PC-3 (cell line): ENCODE measurements around the gene IL6ST. TPM values are rescaled to one million over a fixed set of nuclear protein-coding genes. Genes with fewer than 3 reads are reported as not detected.
A peak's percentile ranks its signal among the peaks of the same experiment; 100 is the strongest.

Experiments
- ATAC-seq: fragments of 200-7000 bp; cut with Tn5 transposase; 2 replicates; pipeline ENCODE4 v1.9.1; 2020; ENCODE audit warnings: mild to moderate bottlenecking, moderate library complexity
- BruUV-seq: library from RNA; stranded (reverse); fragments of 400-500 nt; replicated peaks from 2 replicates; lab custom pipeline; 2021; lab: Mats Ljungman, UMichigan
- CTCF ChIA-PET: fragments of 300-600 bp; sonication (Branson Sonifier 250); formaldehyde crosslinking; loops from one replicate; lab custom pipeline; 2022; ENCODE audit warnings: antibody characterized with exemption; lab: Charles Lee
- POLR2A ChIA-PET: fragments of 300-600 bp; sonication (Branson Sonifier 250); formaldehyde crosslinking; loops from one replicate; lab custom pipeline; 2022; ENCODE audit warnings: antibody characterized with exemption; ENCODE audit not compliant: unreplicated experiment; lab: Charles Lee
- DNase-seq: peaks from one replicate; pipeline ENCODE4 v3.0.0-alpha.2; 2015
- H2AFZ ChIP-seq: fragments of 300-600 bp; sonication (generic); 2 replicates; pipeline ENCODE4 v1.6.0; 2016; ENCODE audit warnings: antibody characterized with exemption, low read length
- H3F3A ChIP-seq: fragments of 300-600 bp; sonication (generic); one replicate; pipeline ENCODE4 v1.6.0; 2017; ENCODE audit warnings: antibody characterized with exemption, low read length, control low read depth, mild to moderate bottlenecking; ENCODE audit not compliant: unreplicated experiment
- H3K27ac ChIP-seq: fragments of 300-600 bp; sonication (generic); 2 replicates; pipeline ENCODE4 v1.5.1; 2016; ENCODE audit warnings: mild to moderate bottlenecking, low read length
- H3K27me3 ChIP-seq: fragments of 300-600 bp; sonication (generic); 2 replicates; pipeline ENCODE4 v1.6.1; 2016; ENCODE audit warnings: low read length, mixed read lengths
- H3K36me3 ChIP-seq: fragments of 300-600 bp; sonication (generic); 2 replicates; pipeline ENCODE4 v1.6.1; 2016; ENCODE audit warnings: low read depth, mixed run types, low read length, mixed read lengths
- H3K4me1 ChIP-seq: fragments of 300-600 bp; sonication (generic); 2 replicates; pipeline ENCODE4 v1.5.1; 2016; ENCODE audit warnings: low read length; ENCODE audit not compliant: insufficient read depth
- H3K4me2 ChIP-seq: fragments of 300-600 bp; sonication (generic); 2 replicates; pipeline ENCODE4 v1.6.0; 2016; ENCODE audit warnings: low read length
- H3K4me3 ChIP-seq: fragments of 300-600 bp; sonication (generic); 2 replicates; pipeline ENCODE4 v1.5.1; 2016; ENCODE audit warnings: mild to moderate bottlenecking, low read length, mixed read lengths
- H3K79me2 ChIP-seq: fragments of 300-600 bp; sonication (generic); 2 replicates; pipeline ENCODE4 v1.6.1; 2017; ENCODE audit warnings: low read length, mixed read lengths
- H3K9ac ChIP-seq: fragments of 300-600 bp; sonication (generic); 2 replicates; pipeline ENCODE4 v1.6.0; 2016; ENCODE audit warnings: mild to moderate bottlenecking, low read length
- H3K9me2 ChIP-seq: fragments of 300-600 bp; sonication (generic); replicated peaks from 2 replicates; pipeline ENCODE4 v1.6.1; 2016; ENCODE audit warnings: mixed run types, low read length, mixed read lengths
- H3K9me3 ChIP-seq: fragments of 300-600 bp; sonication (generic); 2 replicates; pipeline ENCODE4 v1.6.1; 2016; ENCODE audit warnings: low read length, mixed read lengths
- H4K20me1 ChIP-seq: fragments of 300-600 bp; sonication (generic); 2 replicates; pipeline ENCODE4 v1.6.1; 2016; ENCODE audit warnings: low read length, mixed read lengths
- CTCF ChIP-seq: fragments of 300-600 bp; sonication (generic); conservative IDR thresholded peaks from 2 replicates; pipeline ENCODE4 v1.5.1; 2017; ENCODE audit warnings: antibody characterized with exemption, low read depth, mild to moderate bottlenecking, low read length
- EZH2 ChIP-seq: fragments of 300-600 bp; sonication (generic); IDR thresholded peaks from one replicate; pipeline ENCODE4 v1.6.1; 2017; ENCODE audit warnings: antibody characterized with exemption, mild to moderate bottlenecking, low read length; ENCODE audit not compliant: unreplicated experiment
- EZH2phosphoT487 ChIP-seq: fragments of 300-600 bp; sonication (generic); IDR thresholded peaks from 2 replicates; pipeline ENCODE4 v1.6.1; 2018; ENCODE audit warnings: mild to moderate bottlenecking, antibody characterized with exemption, low read length, borderline replicate concordance
- intact Hi-C: fragments of 100-400 bp; cut with micrococcal nuclease; formaldehyde crosslinking; loops from 2 replicates; pipeline ENCODE4 v1.9.0; 2023
- total RNA-seq: library from RNA; depleted of rRNA; stranded (reverse); fragments of >200 nt; gene quantifications from 2 replicates; pipeline ENCODE4 v1.2.3, GENCODE V29; 2014

Gene IL6ST
- total RNA-seq, 1 experiment from 2014 or later: 28.0 TPM

- Histone ChIP-seq H3K4me3 (no peak overlapping the region), H3K36me3 (no peaks in the 10 kb centered on the region; the same call in 1 of the 2 replicates), H3K79me2 (no peaks in the 10 kb centered on the region), H3K9ac (no peak overlapping the region), H3K4me2 (no peak overlapping the region), H3K9me3 (no peaks in the 10 kb centered on the region), H4K20me1 (no peaks in the 10 kb centered on the region), H2AFZ (no peak overlapping the region), H3K27ac (no peak overlapping the region), H3F3A (no peaks in the 10 kb centered on the region), H3K4me1 (no peaks in the 10 kb centered on the region), H3K9me2 (no peaks in the 10 kb centered on the region), H3K27me3 (no peaks in the 10 kb centered on the region)
- ATAC-seq (peak; percentile 77), DNase-seq (peak; percentile 72)
- ChIA-PET POLR2A (no interaction called here), CTCF (interaction anchor here (0.5 to 1.3 kb wide), 17 partner anchors 11 to 897 kb away, joined by 3 to 16 read pairs (median 7); no protein-coding TSS in a partner anchor)
- no peak for TF ChIP-seq EZH2
- no peak for TF ChIP-seq EZH2phosphoT487
- TF ChIP-seq CTCF: peak; percentile 88
- intact Hi-C loops: loop anchor here (1.0 kb wide), 1 partner anchor 265 kb away; no protein-coding TSS in a partner anchor
- no TSS peak for BruUV-seq
Measured at GRCh38 chr5:55936100-55936693, 58.6 kb downstream of the IL6ST start.

- Histone ChIP-seq H3K4me1 (no peaks in the 10 kb centered on the region), H3K4me2 (no peak overlapping the region), H3F3A (no peaks in the 10 kb centered on the region), H3K9me2 (no peaks in the 10 kb centered on the region), H3K27me3 (no peaks in the 10 kb centered on the region), H3K4me3 (no peak overlapping the region), H3K9ac (no peak overlapping the region), H3K79me2 (no peaks in the 10 kb centered on the region), H2AFZ (no peak overlapping the region), H3K27ac (no peak overlapping the region), H3K9me3 (no peaks in the 10 kb centered on the region), H4K20me1 (no peaks in the 10 kb centered on the region), H3K36me3 (no peaks in the 10 kb centered on the region)
- no TSS peak for BruUV-seq
- no peak for ATAC-seq
- POLR2A ChIA-PET: no interaction called here
- DNase-seq: no peak
- intact Hi-C loops: no loop called here
- no peak for TF ChIP-seq EZH2
- TF ChIP-seq CTCF: no peak
- TF ChIP-seq EZH2phosphoT487: no peak
- CTCF ChIA-PET: no interaction called here
Measured at GRCh38 chr5:55935371-55935770, 59.4 kb downstream of the IL6ST start.

- intact Hi-C loops: no loop called here
Measured at GRCh38 chr5:55934720-55935119, 60.0 kb downstream of the IL6ST start.

More at GRCh38 chr5:55934720-55935119, 60.0 kb downstream of the IL6ST start:
- Histone ChIP-seq H3K4me3 (no peak overlapping the region), H3F3A (no peaks in the 10 kb centered on the region), H3K27ac (no peak overlapping the region), H2AFZ (no peak overlapping the region), H3K27me3 (no peaks in the 10 kb centered on the region), H3K79me2 (no peaks in the 10 kb centered on the region), H3K9me3 (no peaks in the 10 kb centered on the region), H3K36me3 (no peaks in the 10 kb centered on the region), H3K4me2 (no peak overlapping the region), H4K20me1 (no peaks in the 10 kb centered on the region), H3K9ac (no peak overlapping the region), H3K4me1 (no peaks in the 10 kb centered on the region), H3K9me2 (no peaks in the 10 kb centered on the region)
- CTCF ChIA-PET: interaction anchor here (0.6 kb wide), 2 partner anchors 18 to 48 kb away, joined by 3 to 7 read pairs; no protein-coding TSS in a partner anchor
- TF ChIP-seq EZH2 (no peak), EZH2phosphoT487 (no peak), CTCF (no peak)
- POLR2A ChIA-PET: no interaction called here
- BruUV-seq: no TSS peak
- ATAC-seq (no peak), DNase-seq (no peak)
